ENCODE data around the gene RAD51C.

DNA sequence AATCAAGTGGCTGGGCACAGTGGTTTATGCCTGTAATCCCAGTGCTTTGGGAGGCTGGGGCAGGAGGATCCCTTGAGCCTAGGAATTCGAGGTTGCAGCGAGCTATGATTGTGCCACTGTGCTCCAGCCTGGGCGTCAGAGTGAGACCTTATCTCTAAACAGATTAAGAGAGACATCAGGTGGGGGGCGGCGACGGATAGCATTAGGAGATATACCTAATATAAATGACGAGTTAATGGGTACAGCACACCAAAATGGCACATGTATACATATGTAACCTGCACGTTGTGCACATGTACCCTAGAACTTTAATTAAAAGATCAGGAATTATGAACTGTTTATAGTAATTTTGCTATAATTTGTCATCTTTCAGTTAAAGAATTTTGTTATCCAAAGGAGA is 10.3 kb downstream of the RAD51C start:
- TF ChIP-seq, protein P1, sequence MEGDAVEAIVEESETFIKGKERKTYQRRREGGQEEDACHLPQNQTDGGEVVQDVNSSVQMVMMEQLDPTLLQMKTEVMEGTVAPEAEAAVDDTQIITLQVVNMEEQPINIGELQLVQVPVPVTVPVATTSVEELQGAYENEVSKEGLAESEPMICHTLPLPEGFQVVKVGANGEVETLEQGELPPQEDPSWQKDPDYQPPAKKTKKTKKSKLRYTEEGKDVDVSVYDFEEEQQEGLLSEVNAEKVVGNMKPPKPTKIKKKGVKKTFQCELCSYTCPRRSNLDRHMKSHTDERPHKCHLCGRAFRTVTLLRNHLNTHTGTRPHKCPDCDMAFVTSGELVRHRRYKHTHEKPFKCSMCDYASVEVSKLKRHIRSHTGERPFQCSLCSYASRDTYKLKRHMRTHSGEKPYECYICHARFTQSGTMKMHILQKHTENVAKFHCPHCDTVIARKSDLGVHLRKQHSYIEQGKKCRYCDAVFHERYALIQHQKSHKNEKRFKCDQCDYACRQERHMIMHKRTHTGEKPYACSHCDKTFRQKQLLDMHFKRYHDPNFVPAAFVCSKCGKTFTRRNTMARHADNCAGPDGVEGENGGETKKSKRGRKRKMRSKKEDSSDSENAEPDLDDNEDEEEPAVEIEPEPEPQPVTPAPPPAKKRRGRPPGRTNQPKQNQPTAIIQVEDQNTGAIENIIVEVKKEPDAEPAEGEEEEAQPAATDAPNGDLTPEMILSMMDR (conservative IDR thresholded peaks at IDR 0.05): no peak
- TF ChIP-seq EZH2 (IDR thresholded peaks at IDR 0.05; ENCODE audit: low read depth): no peak

All from PC-9 (cell line).